IMR-90 (cell line): ENCODE data around the gene CHD6. TPM values are rescaled to one million over a fixed set of nuclear protein-coding genes. Genes with fewer than 3 reads are reported as not detected.

Experiments used
- ATAC-seq: fragments of 200-7000 bp; cut with Tn5 transposase; 2 replicates; pipeline ENCODE4 v1.9.1; 2020; ENCODE audit warnings: low read depth, mild to moderate bottlenecking, moderate library complexity
- BruUV-seq: library from RNA; stranded (reverse); fragments of 400-500 nt; replicated peaks from 2 replicates; lab custom pipeline; 2021; lab: Mats Ljungman, UMichigan
- CTCF ChIA-PET: fragments of 300-600 bp; formaldehyde crosslinking; extraction: SDS; loops from one replicate; lab custom pipeline; 2021; ENCODE audit warnings: antibody characterized with exemption; lab: Yijun Ruan, JAX
- POLR2A ChIA-PET: fragments of 300-600 bp; sonication (Branson Sonifier 250); formaldehyde crosslinking; loops from one replicate; lab custom pipeline; 2022; ENCODE audit warnings: antibody characterized with exemption; ENCODE audit not compliant: unreplicated experiment; lab: Charles Lee
- DNase-seq: peaks from one replicate; pipeline ENCODE4 v3.0.0; 2013
- H2AFZ ChIP-seq: replicated peaks from 2 replicates; pipeline ENCODE3; 2013; ENCODE audit warnings: low read length, mild to moderate bottlenecking; ENCODE audit not compliant: poor library complexity
- H2AK5ac ChIP-seq: 2 replicates; pipeline ENCODE4 v1.6.1; 2013; ENCODE audit warnings: low read depth, low read length, inconsistent platforms
- H2AK9ac ChIP-seq: replicated peaks from 2 replicates; pipeline ENCODE3; 2013; ENCODE audit warnings: mild to moderate bottlenecking, low read depth, low read length, moderate library complexity; ENCODE audit not compliant: poor library complexity
- H2BK120ac ChIP-seq: 2 replicates; pipeline ENCODE4 v1.6.1; 2013; ENCODE audit warnings: low read depth, low read length, inconsistent platforms
- H2BK15ac ChIP-seq: 3 replicates; pipeline ENCODE4 v1.6.1; 2013; ENCODE audit warnings: low read depth, low read length, inconsistent platforms
- H2BK20ac ChIP-seq: 2 replicates; pipeline ENCODE4 v1.6.1; 2013; ENCODE audit warnings: low read depth, mild to moderate bottlenecking, inconsistent platforms, low read length, moderate library complexity
- H2BK5ac ChIP-seq: 2 replicates; pipeline ENCODE4 v1.6.1; 2013; ENCODE audit warnings: mild to moderate bottlenecking, low read depth, low read length, inconsistent platforms; ENCODE audit not compliant: poor library complexity, severe bottlenecking
- H3K14ac ChIP-seq: replicated peaks from 2 replicates; pipeline ENCODE4 v1.6.1; 2013; ENCODE audit warnings: low read depth, low read length, inconsistent platforms
- H3K18ac ChIP-seq: 2 replicates; pipeline ENCODE4 v1.6.1; 2013; ENCODE audit warnings: low read depth, low read length, control low read depth
- H3K23ac ChIP-seq: 2 replicates; pipeline ENCODE4 v1.6.1; 2013; ENCODE audit warnings: low read depth, low read length, inconsistent platforms
- H3K27ac ChIP-seq: 2 replicates; pipeline ENCODE4 v1.5.1; 2013; ENCODE audit warnings: mild to moderate bottlenecking, control low read depth, low read length; ENCODE audit not compliant: insufficient read depth
- H3K27me3 ChIP-seq: 2 replicates; pipeline ENCODE4 v1.6.1; 2013; ENCODE audit warnings: low read length; ENCODE audit not compliant: control insufficient read depth, insufficient read depth
- H3K36me3 ChIP-seq: 2 replicates; pipeline ENCODE4 v1.6.1; 2013; ENCODE audit warnings: low read length, mixed read lengths; ENCODE audit not compliant: control insufficient read depth, insufficient read depth
- H3K4ac ChIP-seq: 2 replicates; pipeline ENCODE4 v1.6.1; 2013; ENCODE audit warnings: low read depth, low read length, inconsistent platforms
- H3K4me1 ChIP-seq: 2 replicates; pipeline ENCODE4 v1.6.1; 2013; ENCODE audit warnings: low read length, mixed read lengths; ENCODE audit not compliant: control insufficient read depth, insufficient read depth
- H3K4me2 ChIP-seq: 2 replicates; pipeline ENCODE4 v1.6.1; 2013; ENCODE audit warnings: low read depth, mild to moderate bottlenecking, control low read depth, low read length, moderate library complexity
- H3K4me3 ChIP-seq: 2 replicates; pipeline ENCODE4 v1.5.1; 2013; ENCODE audit warnings: low read depth, mild to moderate bottlenecking, control low read depth, low read length, moderate library complexity; ENCODE audit not compliant: insufficient read depth
- H3K56ac ChIP-seq: 2 replicates; pipeline ENCODE4 v1.6.1; 2013; ENCODE audit warnings: low read length, inconsistent platforms; ENCODE audit not compliant: insufficient read depth; ENCODE audit errors: extremely low read depth
- H3K79me1 ChIP-seq, 2 experiments: 2 replicates each; pipeline ENCODE4 v1.6.1; 2013; ENCODE audit warnings: low read length in 2 of 2, inconsistent platforms in 1 of 2, low read depth in 1 of 2
- H3K9ac ChIP-seq: 2 replicates; pipeline ENCODE4 v1.6.1; 2013; ENCODE audit warnings: low read depth, low read length, control low read depth
- H3K9me1 ChIP-seq: 2 replicates; pipeline ENCODE4 v1.6.1; 2013; ENCODE audit warnings: low read length, inconsistent platforms; ENCODE audit not compliant: insufficient read depth
- H3K9me3 ChIP-seq: 2 replicates; pipeline ENCODE4 v1.6.1; 2013; ENCODE audit warnings: low read length; ENCODE audit not compliant: control insufficient read depth, insufficient read depth
- H4K20me1 ChIP-seq: 2 replicates; pipeline ENCODE4 v1.6.1; 2013; ENCODE audit warnings: low read length, inconsistent platforms; ENCODE audit not compliant: insufficient read depth
- H4K5ac ChIP-seq: 2 replicates; pipeline ENCODE4 v1.6.1; 2013; ENCODE audit warnings: mild to moderate bottlenecking, low read depth, low read length, control low read depth
- H4K8ac ChIP-seq, 2 experiments: 2 replicates each; pipeline ENCODE4 v1.6.1; 2013; ENCODE audit warnings: low read depth in 2 of 2, low read length in 2 of 2, control low read depth in 1 of 2, inconsistent platforms in 1 of 2
- H4K91ac ChIP-seq: 2 replicates; pipeline ENCODE4 v1.6.1; 2013; ENCODE audit warnings: low read depth, low read length, inconsistent platforms; ENCODE audit not compliant: insufficient read depth
- BHLHE40 ChIP-seq: fragments of 150-350 bp; IDR thresholded peaks from 2 replicates; pipeline ENCODE4 v1.6.1; 2016; ENCODE audit warnings: mild to moderate bottlenecking, low read depth, low read length
- CEBPB ChIP-seq: IDR thresholded peaks from 2 replicates; pipeline ENCODE4 v1.6.1; 2012; ENCODE audit warnings: low read depth, low read length, improper control_type of control experiment
- CHD1 ChIP-seq: IDR thresholded peaks from 2 replicates; pipeline ENCODE4 v1.6.1; 2012; ENCODE audit warnings: low read depth, low read length, improper control_type of control experiment
- ELK1 ChIP-seq: fragments of 150-350 bp; IDR thresholded peaks from 2 replicates; pipeline ENCODE4 v1.6.1; 2016; ENCODE audit warnings: low read depth, mild to moderate bottlenecking, low read length, moderate library complexity, borderline replicate concordance
- MAZ ChIP-seq: IDR thresholded peaks from 2 replicates; pipeline ENCODE4 v1.6.1; 2012; ENCODE audit warnings: low read depth, mild to moderate bottlenecking, low read length, improper control_type of control experiment, moderate library complexity, borderline replicate concordance
- MXI1 ChIP-seq: IDR thresholded peaks from 2 replicates; pipeline ENCODE4 v1.6.1; 2012; ENCODE audit warnings: low read depth, mild to moderate bottlenecking, low read length, moderate library complexity, borderline replicate concordance
- NFE2L2 ChIP-seq: fragments of 150-350 bp; IDR thresholded peaks from 2 replicates; pipeline ENCODE4 v1.6.1; 2016; ENCODE audit warnings: low read depth, mild to moderate bottlenecking, low read length
- RAD21 ChIP-seq: IDR thresholded peaks from 2 replicates; pipeline ENCODE4 v1.6.1; 2012; ENCODE audit warnings: low read length, improper control_type of control experiment
- RCOR1 ChIP-seq: IDR thresholded peaks from 2 replicates; pipeline ENCODE4 v1.6.1; 2012; ENCODE audit warnings: mild to moderate bottlenecking, low read length, improper control_type of control experiment; ENCODE audit not compliant: insufficient replicate concordance
- RFX5 ChIP-seq: IDR thresholded peaks from 2 replicates; pipeline ENCODE4 v1.8.0; 2012; ENCODE audit warnings: low read depth, mild to moderate bottlenecking, low read length, moderate library complexity
- USF2 ChIP-seq: fragments of 150-350 bp; IDR thresholded peaks from 2 replicates; pipeline ENCODE4 v1.6.1; 2017; ENCODE audit warnings: mild to moderate bottlenecking, antibody characterized with exemption, low read length, low read depth
- WGBS, 2 experiments: methylation state at CpG; one replicate each; pipeline versions ENCODE4 v1.1.5 to v1.1.7; 2013; ENCODE audit warnings: missing lambda C conversion rate in 2 of 2; ENCODE audit not compliant: insufficient read length in 1 of 2; ENCODE audit errors: extremely low coverage in 2 of 2; 5-methylcytosine and 5-hydroxymethylcytosine counted together
- dilution Hi-C: fragments of 300-500 bp; cut with HindIII; formaldehyde crosslinking; loops from one replicate; pipeline ENCODE4 v1.14.3; 2018; ENCODE audit warnings: low sequenced_read_pairs; ENCODE audit not compliant: unreplicated experiment
- in situ Hi-C: fragments of 300-500 bp; cut with MboI; formaldehyde crosslinking; loops from 3 replicates; pipeline ENCODE4 v1.14.3; 2019; ENCODE audit warnings: low sequenced_read_pairs, inconsistent platforms, mixed read lengths
- intact Hi-C: fragments of 100-400 bp; cut with micrococcal nuclease; formaldehyde crosslinking; loops from 2 replicates; pipeline ENCODE4 v1.10.0; 2022
- polyA plus RNA-seq, 3 experiments: library from polyadenylated mRNA; depleted of rRNA; stranded (reverse); fragments of >200 nt; gene quantifications; 2 replicates each; pipeline ENCODE4 v1.2.3, GENCODE V29; 2012; ENCODE audit warnings: low replicate concordance in 1 of 3
- total RNA-seq: library from RNA; depleted of rRNA; stranded (reverse); fragments of >200 nt; gene quantifications from 2 replicates; pipeline ENCODE4 v1.2.3, GENCODE V29; 2012

CHD6 gene
- total and polyA plus RNA-seq, 2 of the 4 experiments (the other 2 are of a cell fraction) = 8.8 to 26.7 TPM

- Histone ChIP-seq H3K27me3 (no peaks in the 10 kb centered on the region), H3K4me1 (no peaks in the 10 kb centered on the region), H3K36me3 (no peaks in the 10 kb centered on the region), H4K91ac (no peak overlapping the region), H2BK20ac (no peak overlapping the region), H3K4ac (no peak overlapping the region), H2BK5ac (no peak overlapping the region), H4K8ac (no peak overlapping the region), H2AFZ (no peak overlapping the region), H4K20me1 (peaks cover 6% of the 10 kb centered on the region; the same call in 1 of the 2 replicates), H3K27ac (no peak overlapping the region), H2BK15ac (no peak overlapping the region), H2AK5ac (no peak overlapping the region), H3K18ac (no peak overlapping the region), H3K14ac (no peak overlapping the region), H3K4me2 (no peak overlapping the region), H3K9ac (no peak overlapping the region), H3K79me1 (peaks cover 29 to 40% of the 10 kb centered on the region in 2 experiments), H3K23ac (no peak overlapping the region), H3K9me3 (no peaks in the 10 kb centered on the region; the same call in 1 of the 2 replicates), H2BK120ac (no peak overlapping the region), H2AK9ac (peak overlapping the region; percentile 72), H3K9me1 (peaks cover 3% of the 10 kb centered on the region; the same call in 1 of the 2 replicates), H4K5ac (no peak overlapping the region), H3K4me3 (no peak overlapping the region), H3K56ac (no peak overlapping the region)
- in situ Hi-C loops (no loop called here), intact Hi-C loops (no loop called here), dilution Hi-C loops (no loop called here)
- ATAC-seq (no peak), DNase-seq (no peak)
- ChIA-PET POLR2A (no interaction called here), CTCF (no interaction called here)
- no CpG with 5 or more reads among the region's 5 CpGs for WGBS, 2 experiments
- BruUV-seq = no TSS peak
- TF ChIP-seq ELK1 (no peak), CHD1 (no peak), USF2 (no peak), MXI1 (no peak), CEBPB (no peak), NFE2L2 (no peak), MAZ (no peak), RAD21 (no peak), RFX5 (no peak), RCOR1 (no peak), BHLHE40 (no peak)
Measured at GRCh38 chr20:41552295-41553068, 65.7 kb downstream of the CHD6 start.
